DMS53 (cell line): ENCODE data around the gene BORA.
"Not testable (repeated sequence)": the region's sequence is repeated elsewhere in the genome, so short reads cannot be mapped to it uniquely, and the experiment has no call there.

Experiments used
- DNase-seq: peaks from one replicate; lab custom pipeline; 2025; lab: John Stamatoyannopoulos, UW

The BORA gene

DNA sequence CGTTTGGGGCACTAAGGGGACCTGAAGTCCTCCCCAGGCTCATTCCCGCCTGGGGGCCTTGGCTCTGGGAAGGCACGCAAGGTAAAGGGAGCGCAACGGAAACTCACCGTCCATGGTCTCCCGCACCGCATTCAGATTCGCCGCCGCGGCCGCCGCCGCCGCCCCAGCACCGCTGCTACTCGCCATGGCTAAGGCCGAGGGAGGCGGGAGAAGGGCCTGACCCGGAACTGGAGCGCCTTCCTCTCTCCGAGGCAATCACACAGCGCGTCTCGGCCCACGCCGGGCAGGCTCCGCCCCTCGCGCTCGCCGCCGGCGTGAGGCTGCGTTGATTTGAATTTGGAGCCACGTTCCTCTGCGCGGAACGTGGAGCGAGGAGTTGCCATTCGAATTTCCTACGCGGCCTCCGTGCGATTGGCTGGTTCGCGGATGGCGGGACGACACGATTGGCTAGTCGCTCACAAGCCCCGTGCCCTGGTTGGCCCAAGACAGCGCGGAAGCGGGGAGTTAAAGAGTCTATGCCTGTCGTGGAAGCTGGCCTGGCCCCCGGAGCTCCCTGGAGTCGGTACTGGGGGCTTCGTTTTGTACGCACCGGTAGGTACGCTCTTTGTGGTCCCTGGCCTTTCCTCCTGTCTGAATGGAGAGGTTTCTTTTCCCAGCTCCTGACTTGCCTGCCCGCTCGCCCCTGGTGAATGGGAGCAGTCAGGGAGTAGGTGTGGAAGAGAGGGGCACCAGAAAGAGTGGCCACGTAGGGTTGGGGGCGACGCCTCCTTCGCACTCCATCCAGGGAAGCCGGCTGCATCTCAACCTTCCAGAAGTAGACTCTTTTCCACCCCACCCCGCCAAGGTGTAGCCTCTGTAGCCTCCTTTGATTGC is at the start of gene BORA, which contains the start of gene MZT1:
TSS of gene BORA (plus strand) at position 507 of the 873 bp plus-strand sequence. CDS start 1,018 bp downstream, outside the sequence.
TSS of gene MZT1 (minus strand) at position 213 of the 873 bp plus-strand sequence. CDS start at position 186, 27 bp downstream.
- DNase-seq: peak; percentile 91

GRCh38 chr13:72678312-72678711 is 49.4 kb upstream of the BORA start:
- DNase-seq: no peak

DNA sequence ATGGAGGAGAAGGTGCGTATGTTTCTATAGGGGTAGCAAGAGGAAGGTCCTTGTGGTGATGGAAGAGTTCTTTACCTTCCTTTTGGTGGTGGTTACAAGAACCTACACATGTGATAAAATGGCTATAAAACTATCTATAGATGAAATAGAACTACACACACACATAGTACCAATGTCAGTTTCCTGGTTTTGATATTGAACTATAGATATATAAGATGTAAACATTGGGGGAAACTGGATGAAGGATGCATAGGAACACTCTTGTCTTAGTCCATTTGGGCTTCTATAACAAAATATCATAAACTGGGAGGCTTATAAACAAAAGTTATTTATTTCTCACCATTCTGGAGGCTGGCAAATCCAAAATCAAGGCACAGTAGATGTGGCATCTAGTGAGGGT is 47.4 kb upstream of the BORA start:
- DNase-seq: no peak

- DNase-seq: no peak
Observed at GRCh38 chr13:72686766-72687165, 41.0 kb upstream of the BORA start.

DNA sequence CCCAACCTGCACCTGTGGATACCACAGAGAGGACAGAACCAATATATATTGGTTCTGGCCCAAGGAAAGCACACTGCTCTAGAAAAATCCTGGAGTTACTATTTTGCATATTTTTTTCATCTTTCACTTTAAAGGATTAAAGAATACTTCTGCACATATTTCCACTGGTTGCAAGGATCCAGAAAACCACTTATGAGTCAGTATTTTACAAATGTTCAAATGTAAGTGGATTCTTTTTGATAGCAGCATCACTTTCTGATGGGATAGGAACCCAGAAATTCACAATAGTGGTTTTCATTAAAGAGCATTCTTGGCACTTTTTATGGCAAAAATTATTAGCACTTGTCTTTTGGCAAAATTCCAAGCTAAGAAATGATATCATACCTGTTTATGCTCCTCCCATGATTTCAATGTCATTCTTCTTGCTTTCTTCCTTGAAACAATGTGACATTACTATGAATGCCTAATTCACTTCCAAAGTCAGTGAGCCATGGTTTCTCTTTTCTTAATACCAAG is 38.5 kb upstream of the BORA start:
- no peak for DNase-seq

GRCh38 chr13:72692884-72693514 is 34.7 kb upstream of the BORA start:
- no peak for DNase-seq

- no peak for DNase-seq
Observed at GRCh38 chr13:72693832-72694231, 33.9 kb upstream of the BORA start.

DNA sequence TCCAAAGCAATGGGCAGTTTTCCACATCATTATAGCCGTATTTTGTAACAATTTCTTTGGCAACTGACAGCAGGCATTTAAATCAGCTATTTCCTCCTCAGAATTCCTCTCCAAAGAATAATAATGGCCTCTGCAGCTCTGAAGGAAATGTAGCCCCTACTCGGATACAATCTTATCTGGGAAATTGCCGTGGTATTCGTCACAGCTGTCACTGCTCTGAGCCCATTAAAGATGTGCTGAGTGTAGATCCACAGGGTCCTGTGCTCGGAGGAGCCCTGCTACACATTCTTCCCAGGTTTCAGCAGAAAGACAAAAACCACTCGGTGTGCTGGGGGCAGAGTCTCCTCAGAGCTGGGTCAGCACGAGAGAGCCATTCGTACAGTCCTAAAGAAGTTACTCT is 33.4 kb upstream of the BORA start:
- no peak for DNase-seq

- peak; percentile 32 for DNase-seq
Observed at GRCh38 chr13:72696579-72696978, 31.1 kb upstream of the BORA start.

DNA sequence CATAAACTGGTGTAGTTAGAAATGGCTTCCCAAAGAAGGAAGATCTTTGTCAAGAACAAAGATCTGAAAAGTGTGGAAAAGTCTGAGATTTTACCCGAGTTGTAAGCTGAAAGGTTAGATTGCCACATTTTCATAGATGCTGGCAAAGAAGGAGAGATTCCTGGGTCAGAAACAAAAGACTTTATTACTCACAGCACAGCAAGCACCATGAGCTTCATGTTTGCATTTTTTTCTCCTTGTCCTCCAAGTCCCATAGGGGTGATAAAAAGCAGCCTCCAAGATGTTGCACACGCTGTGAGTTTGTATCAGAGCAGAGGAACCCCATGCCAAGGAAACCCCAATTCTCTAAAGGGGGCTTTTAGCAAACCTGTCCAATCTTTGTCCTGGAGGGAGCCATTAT is 29.6 kb upstream of the BORA start:
- no peak for DNase-seq

GRCh38 chr13:72700509-72700908 is 27.2 kb upstream of the BORA start:
- no peak for DNase-seq

DNA sequence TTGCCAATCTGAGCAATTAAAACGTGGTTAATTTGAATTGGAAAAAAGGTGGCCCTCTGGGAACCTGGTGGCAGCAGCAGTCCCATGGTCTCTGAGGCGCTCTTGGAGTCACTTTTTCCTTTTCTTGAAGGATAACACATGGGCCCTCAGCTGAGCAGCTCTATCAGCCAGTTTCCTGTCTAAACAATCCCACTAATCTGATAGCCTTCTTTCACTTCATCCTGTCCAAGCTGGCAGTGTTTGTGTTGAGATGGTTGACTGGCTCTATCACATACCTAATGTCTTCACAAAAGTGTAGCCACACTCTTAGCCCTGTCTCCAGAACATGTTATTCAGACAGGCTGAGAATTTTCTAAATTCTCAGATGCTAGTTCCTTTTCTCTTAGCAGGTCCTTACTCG is 10.9 kb upstream of the BORA start:
- peak; percentile 5 for DNase-seq

GRCh38 chr13:72726185-72726584 is 1.5 kb upstream of the BORA start:
- not testable (repeated sequence) for DNase-seq

DNA sequence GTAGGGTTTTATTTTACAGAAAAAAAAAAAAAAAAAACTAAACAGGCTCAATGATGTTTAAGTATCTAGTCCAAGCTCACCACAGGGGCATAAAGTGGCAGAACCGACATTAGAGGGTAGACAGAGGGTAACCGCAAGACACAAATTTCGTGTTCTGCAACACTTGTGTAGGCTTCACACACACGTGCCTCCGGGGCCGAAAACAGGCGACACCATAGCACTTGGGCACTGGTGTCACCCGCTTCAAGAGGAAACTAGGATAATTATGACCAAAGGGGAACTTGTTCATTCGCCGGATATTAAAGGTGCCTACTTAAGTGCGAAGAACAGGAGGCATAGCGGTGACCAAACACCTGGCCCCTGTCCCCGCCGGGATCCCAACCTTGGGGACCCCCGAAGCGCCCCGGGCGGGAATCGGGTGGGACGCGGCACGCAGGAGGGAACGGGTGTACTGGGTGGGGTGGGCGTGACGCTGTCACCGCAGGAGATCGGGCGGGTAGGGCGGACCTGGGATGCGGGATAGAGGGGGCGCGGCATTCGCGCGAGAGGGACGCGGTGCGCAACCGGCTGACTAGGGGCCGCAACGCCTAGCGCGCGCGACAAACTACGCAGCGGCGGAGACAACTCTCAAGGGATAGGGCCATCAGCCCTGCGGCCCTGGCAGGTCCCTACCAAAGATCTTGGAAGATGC is 852 bp upstream of the BORA start:
- DNase-seq: peak; percentile 46

DNA sequence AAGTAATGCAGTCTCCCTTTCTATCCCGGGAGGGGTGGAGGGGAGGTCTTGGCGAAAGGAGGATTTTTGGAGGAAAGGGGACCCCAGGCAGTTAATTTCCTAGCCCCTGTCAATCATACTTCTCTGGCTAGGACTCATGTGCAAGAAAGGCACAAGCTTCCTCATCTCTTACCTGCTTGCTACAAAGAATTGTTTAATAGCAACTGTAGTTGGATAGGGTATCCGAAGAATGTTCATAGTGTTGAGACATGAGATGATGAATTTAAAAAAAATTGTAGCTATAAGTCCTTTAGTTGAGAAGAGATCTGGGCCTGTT is 525 bp downstream of the BORA start:
- DNase-seq: no peak

- no peak for DNase-seq
Observed at GRCh38 chr13:72737033-72737432, 9.3 kb downstream of the BORA start.

- no peak for DNase-seq
Observed at GRCh38 chr13:72740015-72740414, 12.3 kb downstream of the BORA start.

- no peak for DNase-seq
Observed at GRCh38 chr13:72745260-72745659, 17.5 kb downstream of the BORA start.

DNA sequence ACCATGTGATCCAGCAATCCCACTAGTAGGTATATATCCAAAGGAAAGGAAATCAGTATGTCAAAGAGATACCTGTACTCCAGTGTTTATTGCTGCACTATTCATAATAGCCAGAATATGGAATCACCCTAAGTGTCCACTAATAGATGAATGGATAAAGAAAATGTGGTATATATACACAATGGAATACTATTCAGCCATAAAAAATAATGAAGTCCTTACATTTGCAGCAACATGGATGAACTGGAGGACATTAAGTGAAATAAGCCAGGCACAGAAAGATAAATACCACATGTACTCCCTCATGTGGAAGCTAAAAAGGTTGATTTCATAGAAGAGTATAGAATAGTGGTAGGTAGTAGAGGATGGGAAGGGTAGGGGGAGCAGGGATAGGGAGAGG is 23.5 kb downstream of the BORA start:
- DNase-seq: no peak

DNA sequence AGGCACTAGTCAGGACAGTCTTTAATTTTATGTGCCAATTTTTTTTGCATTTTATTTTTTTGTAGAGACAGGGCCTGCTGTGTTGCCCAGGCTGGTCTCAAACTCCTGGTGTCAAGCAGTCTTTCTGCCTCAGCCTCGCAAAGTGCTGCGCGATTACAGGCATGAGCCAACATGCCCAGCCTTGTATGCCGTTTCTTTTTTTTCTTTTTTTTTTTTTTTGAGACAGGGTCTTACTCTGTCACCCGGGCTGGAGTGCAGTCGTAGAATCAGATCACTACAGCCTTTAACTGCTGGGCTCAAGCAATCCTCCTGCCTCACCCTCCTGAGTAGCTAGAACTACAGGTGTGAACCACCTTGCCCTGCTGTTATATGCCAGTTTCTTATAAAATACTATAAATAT is 26.4 kb downstream of the BORA start:
- DNase-seq: no peak

DNA sequence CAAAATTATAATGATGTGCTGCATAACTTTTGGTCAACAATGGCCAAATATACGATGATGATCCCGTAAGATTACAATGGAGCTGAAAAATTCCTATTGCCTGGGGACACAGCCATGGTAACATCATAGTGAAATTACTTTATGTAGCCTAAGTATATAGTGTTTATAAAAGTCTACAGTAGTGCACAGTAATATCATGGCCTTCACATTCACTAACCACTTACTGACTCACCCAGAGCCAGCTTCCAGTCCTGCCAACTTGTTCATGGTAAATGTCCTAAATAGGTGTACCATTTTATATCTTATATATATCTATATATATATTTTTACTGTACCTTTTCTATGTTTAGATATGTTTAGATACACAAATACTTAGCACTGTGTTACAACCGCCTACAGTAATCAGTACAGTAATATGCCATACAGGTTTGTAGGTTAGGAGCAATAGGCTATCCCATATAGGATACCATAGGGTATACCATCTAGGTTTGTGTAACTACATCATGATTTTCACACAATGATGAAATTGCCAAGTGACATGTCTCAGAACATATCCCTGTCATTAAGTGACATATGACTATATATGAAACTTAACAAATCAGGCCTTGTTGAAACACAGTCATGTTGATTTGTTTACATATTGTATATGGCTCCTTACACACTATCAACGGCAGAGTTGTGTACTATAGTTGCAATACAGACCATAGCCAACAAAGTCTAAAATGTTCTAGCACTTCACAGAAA is 30.2 kb downstream of the BORA start:
- DNase-seq: no peak

GRCh38 chr13:72760189-72760588 is 32.5 kb downstream of the BORA start:
- no peak for DNase-seq
